Chondrocyte (in vitro differentiated cells): ENCODE measurements around the gene INO80E. TPM values are rescaled to one million over a fixed set of nuclear protein-coding genes. Genes with fewer than 3 reads are reported as not detected.
A peak's percentile ranks its signal among the peaks of the same experiment; 100 is the strongest.

Experiments
- DNase-seq: peaks from one replicate; pipeline ENCODE4 v3.0.0; 2021; ENCODE audit warnings: mixed read lengths, low spot score
- H3K27ac Mint-ChIP-seq: one replicate; pipeline ENCODE4 v1.8.0; 2021; ENCODE audit warnings: mild to moderate bottlenecking, moderate library complexity, mixed read lengths; ENCODE audit not compliant: unreplicated experiment
- H3K27me3 Mint-ChIP-seq: 2 replicates; pipeline ENCODE4 v1.8.0; 2021; ENCODE audit warnings: low read depth, mixed read lengths
- H3K36me3 Mint-ChIP-seq: 2 replicates; pipeline ENCODE4 v1.8.0; 2021; ENCODE audit warnings: low read depth, mixed read lengths
- H3K4me1 Mint-ChIP-seq: 2 replicates; pipeline ENCODE4 v1.8.0; 2021; ENCODE audit warnings: low read depth, mild to moderate bottlenecking, mixed read lengths
- H3K4me3 Mint-ChIP-seq: one replicate; pipeline ENCODE4 v1.8.0; 2021; ENCODE audit warnings: mild to moderate bottlenecking, moderate library complexity, mixed read lengths; ENCODE audit not compliant: unreplicated experiment
- H3K9me3 Mint-ChIP-seq: 2 replicates; pipeline ENCODE4 v1.8.0; 2021; ENCODE audit warnings: low read depth, mixed read lengths
- CTCF ChIP-seq: fragments of 200-600 bp; sonication (generic); IDR thresholded peaks from 2 replicates; pipeline ENCODE4 v1.5.0; 2021; ENCODE audit warnings: antibody characterized with exemption, mild to moderate bottlenecking, moderate library complexity
- total RNA-seq: library from RNA; stranded (reverse); gene quantifications from 3 replicates; pipeline ENCODE4 v1.2.1, GENCODE V29; 2021

The INO80E gene
- total RNA-seq, 1 donor from 2014 or later, result 57.1 TPM

- Mint-ChIP-seq H3K27ac (peak overlapping the region; percentile 94), H3K4me3 (peak overlapping the region; percentile 96), H3K27me3 (no peaks in the 10 kb centered on the region), H3K4me1 (peaks cover 24% of the 10 kb centered on the region), H3K36me3 (peaks cover 14% of the 10 kb centered on the region), H3K9me3 (no peaks in the 10 kb centered on the region)
- no peak for TF ChIP-seq CTCF
- DNase-seq, result peak; percentile 59
Observed at GRCh38 chr16:29993903-29994599, 2.0 kb upstream of the INO80E start.

- peaks cover 24% of the 10 kb centered on the region for H3K4me1 Mint-ChIP-seq
- peak overlapping the region; percentile 96 for H3K4me3 Mint-ChIP-seq
- peak; percentile 57 for DNase-seq
- no peak for TF ChIP-seq CTCF
- H3K9me3 Mint-ChIP-seq, result no peaks in the 10 kb centered on the region
- peak overlapping the region; percentile 94 for H3K27ac Mint-ChIP-seq
- H3K36me3 Mint-ChIP-seq, result peaks cover 12% of the 10 kb centered on the region
- no peaks in the 10 kb centered on the region for H3K27me3 Mint-ChIP-seq
Observed at GRCh38 chr16:29994600-29995323, 1.3 kb upstream of the INO80E start.

- no peaks in the 10 kb centered on the region for H3K27me3 Mint-ChIP-seq
- H3K4me1 Mint-ChIP-seq, result peaks cover 24% of the 10 kb centered on the region
- H3K27ac Mint-ChIP-seq, result peak within 1 kb of the TSS; percentile 94
- peak; percentile 94 for DNase-seq
- no peak for TF ChIP-seq CTCF
- no peaks in the 10 kb centered on the region for H3K9me3 Mint-ChIP-seq
- H3K36me3 Mint-ChIP-seq, result peaks cover 11% of the 10 kb centered on the region
- H3K4me3 Mint-ChIP-seq, result peak within 1 kb of the TSS; percentile 96
Observed at GRCh38 chr16:29995324-29995910, 624 bp upstream of the INO80E start, which contains the start of gene HIRIP3. Gene HIRIP3 (minus strand): TSS chr16:29995617. CDS start chr16:29995605, 12 bp downstream.

- peaks cover 24% of the 10 kb centered on the region for H3K4me1 Mint-ChIP-seq
- no peak for DNase-seq
- peak overlapping the region; percentile 94 for H3K27ac Mint-ChIP-seq
- H3K36me3 Mint-ChIP-seq, result peaks cover 8% of the 10 kb centered on the region
- no peak for TF ChIP-seq CTCF
- H3K4me3 Mint-ChIP-seq, result peak overlapping the region; percentile 96
- H3K27me3 Mint-ChIP-seq, result no peaks in the 10 kb centered on the region
- H3K9me3 Mint-ChIP-seq, result no peaks in the 10 kb centered on the region
Observed at GRCh38 chr16:29996766-29997250, 767 bp downstream of the INO80E start.

- Mint-ChIP-seq H3K4me3 (no peak overlapping the region), H3K36me3 (peaks cover 3% of the 10 kb centered on the region), H3K27ac (no peak overlapping the region), H3K27me3 (no peaks in the 10 kb centered on the region), H3K9me3 (no peaks in the 10 kb centered on the region), H3K4me1 (peaks cover 16% of the 10 kb centered on the region)
- TF ChIP-seq CTCF, result no peak
- no peak for DNase-seq
Observed at GRCh38 chr16:29999605-30000004, 3.6 kb downstream of the INO80E start.
